HUES6 (cell line): Measurements from ENCODE around the gene SLC35A4.

Source experiments
- H3K27ac ChIP-seq: 2 replicates; pipeline ENCODE4 v1.7.0; 2013; ENCODE audit warnings: low read depth, mild to moderate bottlenecking, low read length, inconsistent platforms
- H3K27me3 ChIP-seq: 2 replicates; pipeline ENCODE4 v1.6.1; 2013; ENCODE audit warnings: low read length; ENCODE audit not compliant: control insufficient read depth, insufficient read depth
- H3K36me3 ChIP-seq: 2 replicates; pipeline ENCODE4 v1.6.1; 2013; ENCODE audit warnings: low read length; ENCODE audit not compliant: control insufficient read depth, insufficient read depth
- H3K4me1 ChIP-seq: 2 replicates; pipeline ENCODE4 v1.6.1; 2013; ENCODE audit warnings: low read length; ENCODE audit not compliant: control insufficient read depth, insufficient read depth
- H3K4me3 ChIP-seq: 2 replicates; pipeline ENCODE4 v1.5.1; 2013; ENCODE audit warnings: low read depth, low read length
- H3K9ac ChIP-seq: one replicate; pipeline ENCODE4 v1.6.1; 2013; ENCODE audit warnings: mild to moderate bottlenecking, low read length
- H3K9me3 ChIP-seq: 2 replicates; pipeline ENCODE4 v1.6.1; 2013; ENCODE audit warnings: low read depth, low read length; ENCODE audit not compliant: control insufficient read depth, insufficient read depth

Gene SLC35A4

GRCh38 chr5:140560227-140560626 lies 4.4 kb upstream of the SLC35A4 start:
- peaks cover 23% of the 10 kb centered on the region for H3K4me1 ChIP-seq
- H3K27me3 ChIP-seq, result no peaks in the 10 kb centered on the region
- H3K36me3 ChIP-seq, result peaks cover 19% of the 10 kb centered on the region
- no peak overlapping the region for H3K27ac ChIP-seq
- no peaks in the 10 kb centered on the region for H3K9me3 ChIP-seq
- H3K4me3 ChIP-seq, result no peak overlapping the region
- H3K9ac ChIP-seq, result no peak overlapping the region

GRCh38 chr5:140561753-140562523 lies 2.7 kb upstream of the SLC35A4 start:
- H3K4me3 ChIP-seq, result no peak overlapping the region
- H3K9ac ChIP-seq, result no peak overlapping the region
- H3K36me3 ChIP-seq, result peaks cover 30% of the 10 kb centered on the region
- no peaks in the 10 kb centered on the region for H3K9me3 ChIP-seq
- no peaks in the 10 kb centered on the region for H3K27me3 ChIP-seq
- H3K4me1 ChIP-seq, result peaks cover 21% of the 10 kb centered on the region
- no peak overlapping the region for H3K27ac ChIP-seq

- no peaks in the 10 kb centered on the region for H3K27me3 ChIP-seq
- H3K36me3 ChIP-seq, result peaks cover 47% of the 10 kb centered on the region
- peak overlapping the region; percentile 90 for H3K4me3 ChIP-seq
- peak overlapping the region; percentile 87 for H3K9ac ChIP-seq
- peaks cover 13% of the 10 kb centered on the region for H3K4me1 ChIP-seq
- H3K27ac ChIP-seq, result peak overlapping the region; percentile 80; the same call in 1 of the 2 replicates
- H3K9me3 ChIP-seq, result no peaks in the 10 kb centered on the region
Observed at GRCh38 chr5:140563596-140563995, 1.0 kb upstream of the SLC35A4 start.

- peak overlapping the region; percentile 90 for H3K4me3 ChIP-seq
- H3K9ac ChIP-seq, result peak overlapping the region; percentile 87
- no peaks in the 10 kb centered on the region for H3K9me3 ChIP-seq
- H3K36me3 ChIP-seq, result peaks cover 46% of the 10 kb centered on the region
- no peak overlapping the region for H3K27ac ChIP-seq
- no peaks in the 10 kb centered on the region for H3K27me3 ChIP-seq
- H3K4me1 ChIP-seq, result peaks cover 13% of the 10 kb centered on the region
Observed at GRCh38 chr5:140565024-140565779, 574 bp downstream of the SLC35A4 start.

GRCh38 chr5:140565780-140566095 lies 1.1 kb downstream of the SLC35A4 start:
- Histone ChIP-seq H3K4me3 (peak overlapping the region; percentile 90), H3K27me3 (no peaks in the 10 kb centered on the region), H3K9me3 (no peaks in the 10 kb centered on the region), H3K4me1 (peaks cover 13% of the 10 kb centered on the region), H3K9ac (peak overlapping the region; percentile 87), H3K36me3 (peaks cover 40% of the 10 kb centered on the region), H3K27ac (no peak overlapping the region)

GRCh38 chr5:140566665-140567064 lies 2.0 kb downstream of the SLC35A4 start:
- no peaks in the 10 kb centered on the region for H3K9me3 ChIP-seq
- no peak overlapping the region for H3K27ac ChIP-seq
- peaks cover 13% of the 10 kb centered on the region for H3K4me1 ChIP-seq
- no peak overlapping the region for H3K4me3 ChIP-seq
- no peaks in the 10 kb centered on the region for H3K27me3 ChIP-seq
- no peak overlapping the region for H3K9ac ChIP-seq
- H3K36me3 ChIP-seq, result peaks cover 32% of the 10 kb centered on the region

GRCh38 chr5:140567136-140567818 lies 2.6 kb downstream of the SLC35A4 start:
- Histone ChIP-seq H3K27ac (no peak overlapping the region), H3K27me3 (no peaks in the 10 kb centered on the region), H3K4me3 (no peak overlapping the region), H3K9ac (no peak overlapping the region), H3K36me3 (peaks cover 28% of the 10 kb centered on the region), H3K9me3 (no peaks in the 10 kb centered on the region), H3K4me1 (peaks cover 13% of the 10 kb centered on the region)

GRCh38 chr5:140567871-140568270 lies 3.2 kb downstream of the SLC35A4 start:
- Histone ChIP-seq H3K9me3 (no peaks in the 10 kb centered on the region), H3K27me3 (no peaks in the 10 kb centered on the region), H3K36me3 (peaks cover 28% of the 10 kb centered on the region), H3K4me3 (no peak overlapping the region), H3K4me1 (peaks cover 13% of the 10 kb centered on the region), H3K9ac (no peak overlapping the region), H3K27ac (no peak overlapping the region)

GRCh38 chr5:140568443-140569063 lies 3.9 kb downstream of the SLC35A4 start:
- H3K27ac ChIP-seq, result no peak overlapping the region
- H3K27me3 ChIP-seq, result no peaks in the 10 kb centered on the region
- no peaks in the 10 kb centered on the region for H3K9me3 ChIP-seq
- H3K4me3 ChIP-seq, result no peak overlapping the region
- H3K4me1 ChIP-seq, result peaks cover 9% of the 10 kb centered on the region
- H3K9ac ChIP-seq, result no peak overlapping the region
- peaks cover 28% of the 10 kb centered on the region for H3K36me3 ChIP-seq

- Histone ChIP-seq H3K4me3 (no peak overlapping the region), H3K36me3 (peaks cover 28% of the 10 kb centered on the region), H3K9ac (no peak overlapping the region), H3K27me3 (no peaks in the 10 kb centered on the region), H3K4me1 (peaks cover 5% of the 10 kb centered on the region; the same call in 1 of the 2 replicates), H3K27ac (no peak overlapping the region), H3K9me3 (no peaks in the 10 kb centered on the region)
Observed at GRCh38 chr5:140569197-140569596, 4.6 kb downstream of the SLC35A4 start.
